Kidney (tissue), 14 donors: ENCODE results near the gene CCM2L. TPM values are rescaled to one million over a fixed set of nuclear protein-coding genes. Genes with fewer than 3 reads are reported as not detected.
A peak's percentile ranks its signal among the peaks of the same experiment; 100 is the strongest.

ENCODE experiments used
- DNase-seq, 5 donors: peaks; one replicate each; pipeline ENCODE4 v3.0.0-alpha.2; 2013 to 2020
- FAIRE-seq: peaks from 2 replicates; lab custom pipeline; 2012; peaks lifted over from hg19 to GRCh38; lab: Jason Lieb, UNC
- H3K27ac ChIP-seq, 2 donors: one replicate each; pipeline ENCODE4 v1.7.0; 2013; ENCODE audit warnings: low read depth in 2 of 2, low read length in 2 of 2, inconsistent platforms in 1 of 2
- H3K27me3 ChIP-seq: one replicate; pipeline ENCODE4 v1.7.1; 2013; ENCODE audit warnings: low read length, inconsistent platforms; ENCODE audit not compliant: control insufficient read depth, insufficient read depth
- H3K36me3 ChIP-seq, 3 donors: one replicate each; pipeline versions ENCODE4 v1.7.0 to v1.7.1; 2013; ENCODE audit warnings: low read length in 3 of 3, control low read depth in 1 of 3, inconsistent platforms in 1 of 3; ENCODE audit not compliant: insufficient read depth in 3 of 3, control insufficient read depth in 2 of 3
- H3K4me1 ChIP-seq, 3 donors: one replicate each; pipeline versions ENCODE4 v1.7.0 to v1.7.1; 2013; ENCODE audit warnings: low read length in 3 of 3, inconsistent platforms in 1 of 3, low read depth in 1 of 3; ENCODE audit not compliant: control insufficient read depth in 2 of 3, insufficient read depth in 2 of 3
- H3K4me3 ChIP-seq, 3 donors: one replicate each; pipeline versions ENCODE4 v1.7.0 to v1.8.1; 2013; ENCODE audit warnings: low read length in 3 of 3, control low read depth in 1 of 3, inconsistent platforms in 1 of 3
- H3K9ac ChIP-seq, 3 donors: one replicate each; pipeline versions ENCODE4 v1.7.0 to v1.7.1; 2013; ENCODE audit warnings: low read length in 3 of 3, control low read depth in 1 of 3, inconsistent platforms in 1 of 3
- H3K9me3 ChIP-seq, 3 donors: one replicate each; pipeline versions ENCODE4 v1.7.0 to v1.7.1; 2013; ENCODE audit warnings: low read length in 3 of 3, control low read depth in 1 of 3, inconsistent platforms in 1 of 3; ENCODE audit not compliant: control insufficient read depth in 2 of 3, insufficient read depth in 1 of 3
- intact Hi-C: fragments of 100-400 bp; cut with DNase I; formaldehyde crosslinking; loops from one replicate; pipeline ENCODE4 v1.11.1; 2022
- polyA plus RNA-seq: library from polyadenylated mRNA; stranded (reverse); fragments of 350-450 nt; fragmentation: Illumina TruSeq; extraction: RNeasy Lipid Tissue Mini Kit (QIAGEN cat#74804); gene quantifications from one replicate; pipeline ENCODE4 v1.2.3, GENCODE V29; 2014; ENCODE audit warnings: low read depth, low replicate concordance; ENCODE audit not compliant: insufficient read depth
- total RNA-seq: library from RNA; stranded (reverse); fragmentation: NEBNext Ultra II Directional; extraction: Animal tissue kit (Norgen Biotek cat#: 25700); gene quantifications from one replicate; pipeline ENCODE4 v1.2.1, GENCODE V29; 2021
- TF ChIP-seq, protein P1 (sequence below): IDR thresholded peaks from 3 replicates; pipeline ENCODE4 v1.5.1; 2012; ENCODE audit warnings: mild to moderate bottlenecking, moderate library complexity, borderline replicate concordance; ENCODE audit not compliant: insufficient read depth; ENCODE audit errors: extremely low read depth
- donor health status: control.
- donor health status: control.
- donor health status: control.
- donor health status: control.
- donor health status: control.
- donor health status: DM: yes; HTN: yes; CAD: no.
- donor health status: Normal renal cell carcinoma (clear cell type).

CCM2L gene
- total and polyA plus RNA-seq, 2 donors from 2014 or later: 9.9 to 13.8 TPM

DNA sequence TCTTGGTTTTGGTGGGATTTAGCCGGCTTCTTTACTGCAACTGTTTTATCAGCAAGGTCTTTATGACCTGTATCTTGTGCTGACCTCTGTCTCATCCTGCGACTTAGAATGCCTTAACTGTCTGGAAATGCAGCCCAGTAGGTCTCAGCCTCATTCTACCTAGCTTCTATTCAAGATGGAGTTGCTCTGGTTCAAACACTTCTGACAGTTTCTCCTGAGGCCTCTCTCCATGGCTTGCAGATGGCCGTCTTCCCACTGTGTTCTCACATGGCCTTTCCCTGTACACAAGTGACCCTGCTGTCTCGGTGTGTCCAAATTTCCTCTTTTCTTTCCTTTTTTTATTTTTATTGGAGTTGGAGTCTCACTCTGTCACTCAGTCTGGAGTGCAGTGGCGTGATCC, 4.2 kb upstream of the CCM2L start:
- DNase-seq (no peak), FAIRE-seq (no peak)
- no peak overlapping the region for H3K27ac ChIP-seq
- TF ChIP-seq, protein P1, sequence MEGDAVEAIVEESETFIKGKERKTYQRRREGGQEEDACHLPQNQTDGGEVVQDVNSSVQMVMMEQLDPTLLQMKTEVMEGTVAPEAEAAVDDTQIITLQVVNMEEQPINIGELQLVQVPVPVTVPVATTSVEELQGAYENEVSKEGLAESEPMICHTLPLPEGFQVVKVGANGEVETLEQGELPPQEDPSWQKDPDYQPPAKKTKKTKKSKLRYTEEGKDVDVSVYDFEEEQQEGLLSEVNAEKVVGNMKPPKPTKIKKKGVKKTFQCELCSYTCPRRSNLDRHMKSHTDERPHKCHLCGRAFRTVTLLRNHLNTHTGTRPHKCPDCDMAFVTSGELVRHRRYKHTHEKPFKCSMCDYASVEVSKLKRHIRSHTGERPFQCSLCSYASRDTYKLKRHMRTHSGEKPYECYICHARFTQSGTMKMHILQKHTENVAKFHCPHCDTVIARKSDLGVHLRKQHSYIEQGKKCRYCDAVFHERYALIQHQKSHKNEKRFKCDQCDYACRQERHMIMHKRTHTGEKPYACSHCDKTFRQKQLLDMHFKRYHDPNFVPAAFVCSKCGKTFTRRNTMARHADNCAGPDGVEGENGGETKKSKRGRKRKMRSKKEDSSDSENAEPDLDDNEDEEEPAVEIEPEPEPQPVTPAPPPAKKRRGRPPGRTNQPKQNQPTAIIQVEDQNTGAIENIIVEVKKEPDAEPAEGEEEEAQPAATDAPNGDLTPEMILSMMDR: no peak
- H3K4me1 ChIP-seq: no peaks in the 10 kb centered on the region
- H3K4me3 ChIP-seq: no peak overlapping the region
- H3K9ac ChIP-seq: no peak overlapping the region
- intact Hi-C loops: no loop called here
- H3K27me3 ChIP-seq: no peaks in the 10 kb centered on the region
- H3K36me3 ChIP-seq: no peaks in the 10 kb centered on the region
- no peaks in the 10 kb centered on the region for H3K9me3 ChIP-seq

DNA sequence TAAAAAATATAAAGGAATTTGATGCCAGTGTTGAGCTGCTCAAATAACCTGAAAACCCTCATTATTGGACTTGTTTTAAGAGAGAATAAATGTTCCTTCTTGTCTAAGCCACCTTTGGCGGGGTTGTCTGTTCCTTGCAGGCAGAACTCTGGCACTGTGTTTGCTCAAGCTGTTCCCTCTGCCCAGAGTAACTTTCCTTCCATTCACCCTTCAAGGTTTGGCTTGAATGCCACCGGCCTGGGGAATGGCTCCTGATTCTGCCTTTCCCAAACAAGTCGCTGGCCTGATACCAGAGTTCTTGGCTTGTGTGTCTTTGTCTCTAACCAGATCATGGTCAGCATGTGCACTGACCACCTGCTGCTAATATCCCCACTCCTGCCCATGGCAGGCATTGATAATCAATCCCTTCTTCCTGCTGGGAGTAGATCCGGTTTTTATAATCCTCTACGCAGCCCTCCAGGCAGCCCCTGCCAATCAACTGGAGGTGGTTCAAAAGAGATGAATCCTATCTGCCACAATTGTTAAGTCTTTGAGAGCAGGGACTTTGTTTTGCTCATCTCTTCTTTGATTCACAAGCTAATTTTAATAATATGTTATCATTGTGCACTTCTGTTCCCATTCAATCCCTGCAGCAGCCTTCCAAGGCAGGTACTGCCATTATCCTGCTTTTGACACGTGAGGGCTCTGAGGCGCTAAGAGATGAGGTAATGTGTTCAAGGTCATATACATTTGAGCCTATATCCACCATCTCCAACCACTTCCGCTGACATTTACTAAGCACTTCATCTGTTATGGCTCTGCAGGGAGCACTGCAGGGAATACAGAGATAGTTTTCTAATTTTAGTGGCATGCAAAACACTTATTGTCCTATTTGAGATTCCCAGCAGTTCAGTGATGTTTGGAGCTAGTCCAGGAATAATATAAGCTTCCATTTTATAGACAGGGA, 3.1 kb upstream of the CCM2L start:
- H3K9me3 ChIP-seq: no peaks in the 10 kb centered on the region
- no peaks in the 10 kb centered on the region for H3K4me1 ChIP-seq
- no peak overlapping the region for H3K27ac ChIP-seq
- TF ChIP-seq, protein P1: no peak
- DNase-seq (no peak), FAIRE-seq (no peak)
- H3K9ac ChIP-seq: no peak overlapping the region
- H3K4me3 ChIP-seq: no peak overlapping the region
- H3K27me3 ChIP-seq: no peaks in the 10 kb centered on the region
- intact Hi-C loops: no loop called here
- H3K36me3 ChIP-seq: no peaks in the 10 kb centered on the region

DNA sequence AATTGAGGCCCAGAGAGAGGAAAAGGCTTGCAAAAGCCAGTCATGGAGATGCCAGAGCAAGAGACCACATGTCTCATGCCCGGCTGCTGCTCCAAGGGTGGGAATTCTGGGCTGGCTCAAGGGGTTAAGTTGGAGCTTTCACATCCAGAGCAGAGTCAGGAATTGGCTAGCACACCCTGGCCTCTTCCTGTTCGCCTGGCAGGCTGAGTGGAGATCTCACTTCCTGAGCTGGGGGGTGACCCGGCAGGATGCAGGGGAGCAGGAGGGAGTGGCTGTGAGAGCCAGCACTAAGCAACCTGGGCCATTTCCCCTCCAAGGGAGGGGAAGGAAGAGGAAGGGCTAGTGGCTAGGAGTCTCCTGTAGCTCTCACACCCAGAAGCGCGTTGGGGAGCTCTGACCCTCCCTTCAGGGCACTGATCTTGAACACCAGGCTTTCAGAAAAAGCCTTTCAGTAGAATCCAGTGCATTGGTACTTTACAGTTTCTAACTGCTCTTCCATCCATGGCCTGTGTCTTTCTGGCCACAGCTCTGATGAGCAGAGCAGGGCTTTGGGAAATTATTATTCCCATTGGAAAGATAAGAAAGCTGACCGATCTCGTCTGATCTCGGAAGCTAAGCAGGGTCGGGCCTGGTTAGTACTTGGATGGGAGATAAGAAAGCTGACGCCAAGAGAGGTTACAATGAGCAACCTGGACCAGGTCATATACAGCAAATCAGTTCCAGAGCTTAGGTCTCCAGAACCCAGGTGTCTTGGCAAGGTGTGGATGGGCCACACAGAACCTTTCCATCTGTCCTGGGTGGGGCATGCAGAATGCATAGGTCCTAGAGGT, 2.2 kb upstream of the CCM2L start:
- Histone ChIP-seq H3K4me1 (no peaks in the 10 kb centered on the region), H3K4me3 (no peak overlapping the region), H3K9ac (no peak overlapping the region), H3K9me3 (no peaks in the 10 kb centered on the region), H3K36me3 (no peaks in the 10 kb centered on the region), H3K27me3 (no peaks in the 10 kb centered on the region), H3K27ac (no peak overlapping the region)
- FAIRE-seq (no peak), DNase-seq (peak in 4 of 5 donors; percentile 15 to 78 (median 48))
- intact Hi-C loops: no loop called here
- TF ChIP-seq, protein P1: no peak
